Fibroblast of lung (primary cell): ENCODE measurements around the gene RUFY3.

Experiments used
- EZH2 ChIP-seq: IDR thresholded peaks from 2 replicates; pipeline ENCODE4 v1.5.1; 2012; ENCODE audit warnings: low read length, control low read depth, mild to moderate bottlenecking; ENCODE audit errors: missing control alignments
- TF ChIP-seq, protein P1 (sequence below), 2 donors: IDR thresholded peaks in 1 of 2; conservative IDR thresholded peaks in 1 of 2; 1 replicate in 1 of 2; 2 replicates in 1 of 2; pipeline ENCODE4 v1.5.1; 2011 to 2012; ENCODE audit warnings: low read length in 2 of 2, control low read depth in 1 of 2, inconsistent platforms in 1 of 2, low read depth in 1 of 2, mild to moderate bottlenecking in 1 of 2

DNA sequence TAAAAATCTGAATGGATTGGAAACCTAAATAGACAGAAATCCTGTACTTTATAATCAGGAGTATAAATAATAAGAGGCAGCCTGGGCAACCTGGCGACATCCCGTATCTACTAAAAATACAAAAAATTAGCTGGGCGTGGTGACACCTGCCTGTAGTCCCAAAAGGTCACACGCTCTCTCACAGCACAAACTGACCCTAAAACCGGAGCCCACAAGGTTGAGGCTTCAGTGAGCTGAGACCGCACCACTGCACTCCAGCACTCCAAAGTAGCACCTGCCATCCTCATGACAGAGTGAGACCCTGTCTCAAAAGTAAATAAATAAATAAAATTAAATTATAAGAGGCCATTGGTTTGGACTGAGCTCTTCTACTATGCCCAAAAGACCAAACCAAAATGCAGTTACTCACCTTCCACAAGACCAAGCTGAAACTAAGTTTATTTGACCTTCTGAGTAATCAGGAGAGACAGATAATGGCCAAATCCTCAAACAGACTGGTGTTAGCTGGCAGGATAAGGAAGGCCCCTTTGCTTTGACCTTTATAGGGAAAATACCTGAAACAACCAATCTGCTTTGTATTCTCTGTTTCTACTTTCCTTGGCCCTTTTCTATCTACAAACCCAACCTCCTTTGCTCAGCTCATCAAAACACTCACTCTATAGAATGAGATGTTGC, 121.1 kb downstream of the RUFY3 start:
- TF ChIP-seq, protein P1, sequence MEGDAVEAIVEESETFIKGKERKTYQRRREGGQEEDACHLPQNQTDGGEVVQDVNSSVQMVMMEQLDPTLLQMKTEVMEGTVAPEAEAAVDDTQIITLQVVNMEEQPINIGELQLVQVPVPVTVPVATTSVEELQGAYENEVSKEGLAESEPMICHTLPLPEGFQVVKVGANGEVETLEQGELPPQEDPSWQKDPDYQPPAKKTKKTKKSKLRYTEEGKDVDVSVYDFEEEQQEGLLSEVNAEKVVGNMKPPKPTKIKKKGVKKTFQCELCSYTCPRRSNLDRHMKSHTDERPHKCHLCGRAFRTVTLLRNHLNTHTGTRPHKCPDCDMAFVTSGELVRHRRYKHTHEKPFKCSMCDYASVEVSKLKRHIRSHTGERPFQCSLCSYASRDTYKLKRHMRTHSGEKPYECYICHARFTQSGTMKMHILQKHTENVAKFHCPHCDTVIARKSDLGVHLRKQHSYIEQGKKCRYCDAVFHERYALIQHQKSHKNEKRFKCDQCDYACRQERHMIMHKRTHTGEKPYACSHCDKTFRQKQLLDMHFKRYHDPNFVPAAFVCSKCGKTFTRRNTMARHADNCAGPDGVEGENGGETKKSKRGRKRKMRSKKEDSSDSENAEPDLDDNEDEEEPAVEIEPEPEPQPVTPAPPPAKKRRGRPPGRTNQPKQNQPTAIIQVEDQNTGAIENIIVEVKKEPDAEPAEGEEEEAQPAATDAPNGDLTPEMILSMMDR (conservative IDR thresholded peaks at IDR 0.05 in 1 of 2, IDR thresholded peaks at IDR 0.05 in 1 of 2; ENCODE audit: low read depth in 1 of 2, low read length in 2 of 2) = no peak
- no peak for TF ChIP-seq EZH2
